ENCODE results near the gene LMO7.
"Not testable (repeated sequence)": the region's sequence is repeated elsewhere in the genome, so short reads cannot be mapped to it uniquely, and the experiment has no call there.

LMO7 gene

GRCh38 chr13:75743072-75743471 lies 106.9 kb downstream of the LMO7 start:
- not testable (repeated sequence) for DNase-seq (ENCODE audit: low read depth)

GRCh38 chr13:75744127-75744526 lies 108.0 kb downstream of the LMO7 start:
- DNase-seq (ENCODE audit: low read depth) = no peak

GRCh38 chr13:75745387-75745786 lies 109.3 kb downstream of the LMO7 start:
- DNase-seq (ENCODE audit: low read depth) = no peak

GRCh38 chr13:75748874-75749273 lies 112.7 kb downstream of the LMO7 start:
- no peak for DNase-seq (ENCODE audit: low read depth)

DNA sequence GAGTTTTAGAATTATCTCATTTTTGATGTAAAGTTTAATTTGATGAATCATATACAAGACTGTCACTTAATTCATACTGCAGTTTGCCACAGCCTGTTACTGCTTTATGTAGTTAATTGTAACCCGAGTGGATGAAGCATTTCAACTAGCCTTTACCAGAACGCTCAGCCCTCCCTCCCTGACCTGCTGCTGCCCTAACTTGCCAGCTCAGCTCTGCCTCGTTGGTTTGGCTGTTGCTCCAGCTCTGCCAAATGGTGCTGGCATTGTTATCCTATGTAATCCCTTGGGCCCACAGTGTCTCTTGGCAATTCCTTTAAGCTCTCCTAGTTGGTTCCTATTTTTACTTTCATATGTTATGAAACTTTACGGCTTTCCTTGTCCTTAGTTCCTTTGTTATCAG lies 113.3 kb downstream of the LMO7 start:
- DNase-seq (ENCODE audit: low read depth) = no peak

DNA sequence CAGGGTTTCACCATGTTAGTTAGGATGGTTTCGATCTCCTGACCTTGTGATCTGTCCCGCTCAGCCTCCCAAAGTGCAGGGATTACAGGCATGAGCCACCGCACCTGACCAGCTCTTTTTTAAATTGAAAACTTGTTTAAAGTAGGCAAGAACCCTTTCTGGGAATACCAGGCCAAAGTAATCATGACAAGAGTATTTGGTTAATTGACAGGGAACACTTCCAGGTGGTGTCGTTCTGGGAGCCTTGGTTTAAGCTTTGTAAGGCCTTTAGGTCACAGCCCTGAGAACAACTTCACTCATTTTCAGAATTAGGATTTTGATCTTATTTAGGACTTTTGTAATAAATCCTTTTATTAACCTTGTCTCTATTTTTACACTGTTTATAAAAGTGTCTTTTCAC lies 115.2 kb downstream of the LMO7 start:
- no peak for DNase-seq (ENCODE audit: low read depth)

- no peak for DNase-seq (ENCODE audit: low read depth)
Observed at GRCh38 chr13:75752826-75753225, 116.7 kb downstream of the LMO7 start.

DNA sequence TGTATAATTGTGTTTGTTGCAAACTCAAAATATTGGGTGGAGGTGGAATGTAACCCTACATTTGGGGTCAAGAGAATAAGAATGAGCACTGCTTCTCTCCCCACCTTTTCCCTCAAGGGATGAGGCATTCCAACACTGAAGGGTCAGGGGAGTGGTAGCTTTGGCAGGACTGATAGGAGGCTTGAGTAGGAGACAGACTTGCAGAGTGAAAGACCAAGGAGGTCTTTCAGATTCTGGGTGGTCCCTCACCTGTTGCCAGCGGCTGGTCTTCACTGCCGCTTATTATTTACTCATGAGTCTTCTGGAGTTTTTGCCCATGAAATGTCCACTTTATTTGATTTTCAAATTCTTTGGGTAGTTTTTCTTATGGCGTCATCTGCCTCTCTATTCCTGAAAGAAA lies 118.8 kb downstream of the LMO7 start:
- no peak for DNase-seq (ENCODE audit: low read depth)

DNA sequence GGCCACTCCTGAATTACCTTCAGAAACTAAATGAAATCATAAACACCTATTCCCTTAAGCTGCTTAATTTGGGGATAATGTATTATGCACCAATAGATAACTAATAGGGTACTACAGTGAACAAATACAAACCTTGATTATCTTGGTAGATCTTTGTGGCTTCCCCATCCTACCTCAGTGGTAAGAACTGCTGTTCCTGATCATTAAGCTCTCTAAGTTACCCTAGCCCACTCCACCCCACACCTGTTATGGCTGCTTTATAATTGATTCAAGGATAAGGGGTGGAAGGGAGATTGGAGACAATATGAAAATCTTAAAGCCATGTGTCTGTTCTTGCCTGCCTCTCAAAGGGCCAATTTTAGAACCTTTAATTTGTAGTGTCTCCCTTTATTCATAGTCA lies 121.2 kb downstream of the LMO7 start:
- DNase-seq (ENCODE audit: low read depth) = no peak

GRCh38 chr13:75759531-75759930 lies 123.4 kb downstream of the LMO7 start:
- DNase-seq (ENCODE audit: low read depth) = no peak

GRCh38 chr13:75760131-75761021 lies 124.2 kb downstream of the LMO7 start:
- DNase-seq (ENCODE audit: low read depth) = no peak

GRCh38 chr13:75761369-75761768 lies 125.2 kb downstream of the LMO7 start:
- no peak for DNase-seq (ENCODE audit: low read depth)

DNA sequence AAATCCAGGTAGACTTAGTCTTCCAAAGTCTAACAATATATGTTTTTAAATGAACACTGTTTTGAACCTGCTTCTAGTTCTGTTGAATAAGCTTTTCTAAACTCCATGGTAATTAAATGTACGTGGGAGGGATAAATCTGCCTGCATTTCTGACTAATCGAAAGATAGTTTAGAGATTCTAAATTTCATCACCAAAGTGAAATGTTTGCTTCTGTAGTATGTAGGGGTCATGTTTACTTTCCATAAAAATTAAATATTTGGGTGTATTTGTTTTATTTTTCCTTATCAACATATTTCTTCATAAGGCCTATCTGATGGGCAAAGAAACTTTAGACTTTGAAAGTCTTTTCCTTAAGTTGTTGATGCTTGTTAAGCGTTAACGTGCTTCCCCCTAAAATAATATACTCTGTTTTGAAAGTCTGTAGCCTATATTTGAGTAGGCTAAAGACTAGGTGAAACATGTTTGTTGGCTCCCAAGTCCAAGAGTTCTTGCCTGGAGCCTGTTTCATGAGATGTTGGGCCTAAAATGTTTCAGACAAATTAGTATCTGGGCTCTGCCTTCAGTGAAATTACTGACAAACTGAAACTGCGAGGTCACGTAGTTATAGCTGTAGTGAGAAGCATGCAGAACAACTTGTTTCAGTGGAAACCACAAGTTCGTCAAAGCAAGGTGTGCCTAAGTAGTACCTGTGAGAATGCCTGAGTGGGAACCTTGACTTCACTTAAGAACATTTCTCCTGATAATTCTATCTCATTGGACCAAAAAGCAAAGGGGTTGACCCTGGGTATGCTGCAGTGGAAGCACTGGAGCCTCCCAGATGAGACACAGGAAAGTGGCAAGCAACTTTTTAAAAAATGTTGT lies 126.2 kb downstream of the LMO7 start:
- DNase-seq (ENCODE audit: low read depth) = no peak

DNA sequence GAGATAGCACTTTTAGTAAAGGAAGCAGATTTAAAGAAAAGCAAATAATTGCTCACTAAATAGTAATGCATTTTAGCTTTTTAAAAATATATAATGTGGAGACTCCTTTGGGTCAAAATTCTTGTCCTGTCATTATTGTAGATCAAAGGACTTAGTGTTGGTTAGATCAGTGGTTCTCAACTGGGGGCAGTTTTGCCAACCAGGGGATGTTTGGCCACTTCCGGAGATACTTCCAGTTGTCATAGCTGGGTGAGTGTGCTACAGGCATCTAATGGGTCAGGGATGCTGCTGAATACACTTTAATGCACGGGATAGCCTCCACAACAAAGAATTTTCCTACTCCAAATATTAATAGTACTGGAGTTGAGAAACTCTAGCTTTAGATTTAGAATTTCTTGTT lies 126.8 kb downstream of the LMO7 start:
- no peak for DNase-seq (ENCODE audit: low read depth)

DNA sequence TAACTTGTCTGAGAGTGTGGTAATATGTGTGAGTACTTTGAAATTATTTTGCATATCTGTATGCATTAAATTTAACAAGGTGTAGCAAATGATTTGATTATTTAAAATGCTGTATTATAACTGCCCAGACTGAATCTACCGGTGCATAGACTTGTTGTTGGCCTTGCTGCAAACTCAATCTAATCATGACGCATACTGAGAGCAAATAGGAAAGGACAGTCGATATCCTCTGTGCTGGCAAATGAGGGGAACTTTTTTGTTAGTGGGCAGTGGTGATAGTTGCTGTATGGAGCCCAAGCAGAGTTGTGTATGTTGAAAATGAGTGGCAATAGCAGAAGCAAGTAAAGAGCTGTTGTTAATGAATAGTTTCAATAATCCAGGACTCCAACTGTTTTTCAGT lies 127.4 kb downstream of the LMO7 start:
- DNase-seq (ENCODE audit: low read depth) = no peak

DNA sequence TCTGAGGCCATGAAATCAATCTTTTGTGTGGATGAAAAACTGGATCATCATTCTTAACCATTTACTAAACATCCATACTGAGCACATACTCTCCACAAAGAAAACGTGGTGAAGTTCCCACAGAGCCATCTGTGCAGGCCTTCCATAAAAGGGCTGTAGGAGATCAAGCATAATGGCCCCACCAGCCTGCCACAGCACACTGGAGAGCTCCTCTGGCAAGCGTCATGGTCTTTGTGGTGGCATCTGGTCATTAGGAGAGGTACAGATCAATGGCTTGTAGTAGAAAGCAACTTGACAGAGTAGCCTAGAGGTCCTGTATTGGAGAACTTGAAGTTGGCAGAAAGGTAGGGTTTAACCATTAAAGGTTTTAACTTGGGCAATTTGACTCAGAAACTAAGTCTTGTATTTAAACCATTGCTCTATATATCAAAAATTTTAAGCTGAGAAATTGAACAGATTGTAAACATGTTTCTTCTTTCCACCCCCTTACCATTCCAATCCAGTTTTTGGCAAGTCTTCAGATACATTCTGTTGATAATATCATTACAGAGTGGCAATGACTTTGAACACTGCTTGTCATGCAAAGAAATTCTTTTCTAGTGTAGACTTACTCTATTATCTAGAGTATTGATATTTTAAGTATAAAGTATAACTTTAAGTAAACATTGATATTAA lies 128.3 kb downstream of the LMO7 start:
- DNase-seq (ENCODE audit: low read depth) = no peak

GRCh38 chr13:75764926-75765310 lies 128.8 kb downstream of the LMO7 start:
- DNase-seq (ENCODE audit: low read depth) = no peak

DNA sequence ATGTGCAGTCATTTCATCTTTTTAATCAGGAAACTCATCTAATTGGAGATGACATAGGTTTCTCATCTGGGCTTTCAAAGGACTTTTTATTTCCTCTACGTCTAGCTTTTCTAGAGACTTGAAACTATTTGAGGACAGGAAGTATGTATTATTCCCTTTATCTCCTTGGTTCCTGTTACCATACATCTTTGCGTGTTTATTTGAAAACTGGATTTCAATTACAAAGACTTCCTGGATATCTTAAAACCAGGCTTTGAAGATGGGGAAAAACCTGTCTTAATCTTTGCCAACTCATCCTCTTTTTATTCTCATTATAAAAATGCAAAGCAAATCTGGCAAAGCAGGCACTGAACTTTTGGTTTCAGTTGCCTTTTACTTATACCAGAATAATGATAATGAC lies 130.5 kb downstream of the LMO7 start:
- no peak for DNase-seq (ENCODE audit: low read depth)

GRCh38 chr13:75769141-75769905 lies 133.2 kb downstream of the LMO7 start:
- DNase-seq (ENCODE audit: low read depth) = no peak

DNA sequence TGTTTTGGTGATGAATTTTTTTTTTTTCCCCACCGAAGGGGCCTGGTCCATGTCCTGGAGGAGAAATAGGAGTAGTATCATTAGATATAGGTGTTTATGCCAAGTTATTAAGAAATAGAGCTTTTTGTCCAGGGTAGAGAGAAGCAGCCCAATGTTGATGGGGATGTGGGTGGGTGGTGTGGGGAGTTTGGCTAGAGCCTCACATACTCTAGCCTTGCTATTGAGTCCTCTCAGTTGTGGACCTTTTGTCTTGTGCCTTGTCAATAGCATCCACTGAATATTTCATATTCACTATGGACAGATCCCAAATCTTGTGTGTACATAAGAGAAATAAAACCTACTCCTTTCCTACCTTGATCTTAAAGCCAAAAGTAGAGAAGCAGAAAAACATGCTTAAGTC lies 134.0 kb downstream of the LMO7 start:
- no peak for DNase-seq (ENCODE audit: low read depth)

DNA sequence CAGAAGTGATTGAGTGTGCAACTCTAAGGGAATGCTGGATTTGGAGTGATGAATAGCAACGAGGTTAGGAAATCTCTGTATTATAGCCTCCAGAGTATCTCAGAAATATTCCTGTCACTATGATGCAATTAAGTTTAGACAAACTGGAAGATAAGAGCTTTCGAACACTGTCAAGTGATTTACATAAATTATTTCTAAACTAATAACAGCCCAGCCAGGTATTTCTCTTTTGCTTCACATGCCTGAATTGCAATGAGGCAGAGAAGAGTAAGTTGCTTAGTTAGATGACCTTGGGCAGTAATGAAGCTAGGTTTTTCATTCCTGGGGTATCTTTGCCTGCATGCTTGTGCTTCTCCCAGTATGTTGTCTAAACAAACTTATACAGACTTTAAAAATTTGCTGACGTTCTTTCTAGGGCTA lies 134.5 kb downstream of the LMO7 start:
- DNase-seq (ENCODE audit: low read depth) = no peak

- DNase-seq (ENCODE audit: low read depth) = no peak
Observed at GRCh38 chr13:75771226-75771625, 135.1 kb downstream of the LMO7 start.
